HG03439 (cell line): ENCODE results near the gene PPM1G.

Source experiments
- ATAC-seq: cut with Tn5 transposase; IDR thresholded peaks from one replicate; pipeline ENCODE4 v1.9.1; 2021; ENCODE audit warnings: mild to moderate bottlenecking, moderate library complexity; ENCODE audit not compliant: unreplicated experiment

Gene PPM1G

GRCh38 chr2:27412419-27413152, 3.2 kb upstream of the PPM1G start:
- ATAC-seq = no peak

- ATAC-seq = peak; percentile 33
Observed at GRCh38 chr2:27408601-27409320, 630 bp downstream of the PPM1G start.

- ATAC-seq = no peak
Observed at GRCh38 chr2:27407798-27408491, 1.4 kb downstream of the PPM1G start.

- ATAC-seq = no peak
Observed at GRCh38 chr2:27400348-27401135, 8.8 kb downstream of the PPM1G start.

- no peak for ATAC-seq
Observed at GRCh38 chr2:27398962-27399361, 10.4 kb downstream of the PPM1G start.

GRCh38 chr2:27393225-27393624, 16.2 kb downstream of the PPM1G start:
- no peak for ATAC-seq

- no peak for ATAC-seq
Observed at GRCh38 chr2:27390822-27391679, 18.3 kb downstream of the PPM1G start.

GRCh38 chr2:27381577-27382181, 27.7 kb downstream of the PPM1G start:
- no peak for ATAC-seq

- peak; percentile 72 for ATAC-seq
Observed at GRCh38 chr2:27380626-27381545, 28.5 kb downstream of the PPM1G start, which contains the start of gene ZNF513. TSS of gene ZNF513 (minus strand) at chr2:27380734. CDS start at chr2:27380526, 208 bp downstream.

- peak; percentile 34 for ATAC-seq
Observed at GRCh38 chr2:27379836-27380625, 29.4 kb downstream of the PPM1G start.

GRCh38 chr2:27379383-27379835, 30.0 kb downstream of the PPM1G start:
- no peak for ATAC-seq

- no peak for ATAC-seq
Observed at GRCh38 chr2:27378809-27379290, 30.5 kb downstream of the PPM1G start.

GRCh38 chr2:27378096-27378808, 31.1 kb downstream of the PPM1G start:
- ATAC-seq = no peak

- no peak for ATAC-seq
Observed at GRCh38 chr2:27377618-27378095, 31.7 kb downstream of the PPM1G start.

- no peak for ATAC-seq
Observed at GRCh38 chr2:27376866-27377617, 32.3 kb downstream of the PPM1G start.
